Ammon's horn (tissue), 1 donor: Measurements from ENCODE around the gene OR4F6.
"Not testable (repeated sequence)": the region's sequence is repeated elsewhere in the genome, so short reads cannot be mapped to it uniquely, and the experiment has no call there.

Experiments
- DNase-seq: peaks from one replicate; pipeline ENCODE4 v3.0.0-alpha.2; 2016; ENCODE audit warnings: low spot score

The OR4F6 gene

GRCh38 chr15:101803209-101803608 lies at the start of gene OR4F6:
TSS of gene OR4F6 (plus strand) at chr15:101803509. CDS start at chr15:101805720, 2,211 bp downstream.
- no peak for DNase-seq

GRCh38 chr15:101764669-101765339 lies 38.5 kb upstream of the OR4F6 start:
- not testable (repeated sequence) for DNase-seq

GRCh38 chr15:101765340-101765671 lies 38.0 kb upstream of the OR4F6 start:
- not testable (repeated sequence) for DNase-seq

- DNase-seq: no peak
These were observed 37.4 kb upstream of the OR4F6 start for GRCh38 chr15:101765772-101766456.

GRCh38 chr15:101767083-101767640 lies 36.1 kb upstream of the OR4F6 start:
- not testable (repeated sequence) for DNase-seq

GRCh38 chr15:101772921-101773320 lies 30.4 kb upstream of the OR4F6 start:
- DNase-seq: no peak

GRCh38 chr15:101773496-101774100 lies 29.7 kb upstream of the OR4F6 start:
- DNase-seq: no peak

- DNase-seq: no peak
These were observed 28.2 kb upstream of the OR4F6 start for GRCh38 chr15:101775136-101775535.

- not testable (repeated sequence) for DNase-seq
These were observed 24.7 kb upstream of the OR4F6 start for GRCh38 chr15:101778576-101778975.

- not testable (repeated sequence) for DNase-seq
These were observed 23.1 kb upstream of the OR4F6 start for GRCh38 chr15:101780225-101780624.

GRCh38 chr15:101781928-101782327 lies 21.4 kb upstream of the OR4F6 start:
- DNase-seq: no peak

GRCh38 chr15:101784644-101785043 lies 18.7 kb upstream of the OR4F6 start:
- DNase-seq: no peak

GRCh38 chr15:101786422-101786821 lies 16.9 kb upstream of the OR4F6 start:
- DNase-seq: not testable (repeated sequence)

- DNase-seq: not testable (repeated sequence)
These were observed 15.3 kb upstream of the OR4F6 start for GRCh38 chr15:101788001-101788400.

GRCh38 chr15:101788503-101789269 lies 14.6 kb upstream of the OR4F6 start:
- not testable (repeated sequence) for DNase-seq

GRCh38 chr15:101790748-101791147 lies 12.6 kb upstream of the OR4F6 start:
- not testable (repeated sequence) for DNase-seq

- not testable (repeated sequence) for DNase-seq
These were observed 9.3 kb upstream of the OR4F6 start for GRCh38 chr15:101793981-101794380.

GRCh38 chr15:101795455-101795854 lies 7.9 kb upstream of the OR4F6 start:
- no peak for DNase-seq

- DNase-seq: no peak
These were observed 3.6 kb upstream of the OR4F6 start for GRCh38 chr15:101799665-101800064.

GRCh38 chr15:101801048-101801447 lies 2.3 kb upstream of the OR4F6 start:
- DNase-seq: no peak

- DNase-seq: no peak
These were observed 367 bp downstream of the OR4F6 start for GRCh38 chr15:101803676-101804075.

GRCh38 chr15:101804375-101804774 lies 1.1 kb downstream of the OR4F6 start:
- DNase-seq: no peak
